LNCAP (cell line): Measurements from ENCODE around the gene PCDHGA12.

Source experiments
- CTCF ChIP-seq: fragments of 450-650 bp; IDR thresholded peaks from 2 replicates; pipeline ENCODE4 v1.5.1; 2017; ENCODE audit warnings: mild to moderate bottlenecking

Gene PCDHGA12

GRCh38 chr5:141430332-141431113, at the start of gene PCDHGA12:
Gene PCDHGA12 (plus strand): TSS chr5:141430507. CDS start chr5:141430760, 253 bp downstream.
- TF ChIP-seq CTCF, result peak; percentile 62

GRCh38 chr5:141382469-141383294, 47.6 kb upstream of the PCDHGA12 start, which contains the start of gene PCDHGA7:
Gene PCDHGA7 (plus strand): TSS chr5:141382742. CDS start chr5:141382900, 158 bp downstream.
- TF ChIP-seq CTCF, result peak; percentile 46

GRCh38 chr5:141383345-141383744, 47.0 kb upstream of the PCDHGA12 start:
- TF ChIP-seq CTCF, result no peak

- no peak for TF ChIP-seq CTCF
These were observed 45.6 kb upstream of the PCDHGA12 start for GRCh38 chr5:141384471-141385267.

- TF ChIP-seq CTCF, result peak; percentile 46
These were observed 42.6 kb upstream of the PCDHGA12 start, which contains the start of gene PCDHGB4 for GRCh38 chr5:141387557-141388311. Gene PCDHGB4 (plus strand): TSS chr5:141387698. CDS start chr5:141387885, 187 bp downstream.

GRCh38 chr5:141388661-141389060, 41.6 kb upstream of the PCDHGA12 start:
- TF ChIP-seq CTCF, result no peak
